GM15510 (cell line): Measurements from ENCODE around the gene TTC22.

Source experiments
- POLR2A ChIP-seq: IDR thresholded peaks from 3 replicates; pipeline ENCODE4 v1.6.1; 2011; ENCODE audit warnings: borderline replicate concordance; ENCODE audit not compliant: insufficient read length; ENCODE audit errors: extremely low read depth

Gene TTC22

GRCh38 chr1:54800899-54801759 lies at the start of gene TTC22:
Gene TTC22, minus strand, starts transcription at chr1:54801323. Its CDS starts 160 bp downstream, at chr1:54801163.
- TF ChIP-seq POLR2A: peak; percentile 40

DNA sequence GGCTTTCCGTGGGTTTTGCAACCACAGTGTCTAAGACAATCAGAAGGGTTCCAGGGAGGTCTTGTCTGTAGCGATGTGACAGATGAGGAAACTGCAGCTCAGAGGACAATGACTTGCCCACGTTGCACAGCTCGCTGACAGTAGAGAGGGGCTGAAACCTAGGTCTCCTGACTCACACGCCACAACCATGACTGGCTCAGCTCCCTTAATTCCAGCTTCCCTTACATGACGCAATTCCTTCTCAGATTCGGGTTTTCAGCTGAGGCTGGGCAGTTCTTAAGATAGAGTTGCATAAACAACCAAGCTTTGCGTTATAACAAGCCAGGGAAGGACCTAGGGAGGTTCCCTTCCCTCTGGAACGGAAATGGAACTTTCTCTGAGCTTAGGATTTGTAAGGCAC lies 49.6 kb upstream of the TTC22 start:
- no peak for TF ChIP-seq POLR2A

- TF ChIP-seq POLR2A: no peak
These were observed 49.1 kb upstream of the TTC22 start for GRCh38 chr1:54850069-54850730.

GRCh38 chr1:54849219-54850068 lies 48.3 kb upstream of the TTC22 start:
- TF ChIP-seq POLR2A: no peak

DNA sequence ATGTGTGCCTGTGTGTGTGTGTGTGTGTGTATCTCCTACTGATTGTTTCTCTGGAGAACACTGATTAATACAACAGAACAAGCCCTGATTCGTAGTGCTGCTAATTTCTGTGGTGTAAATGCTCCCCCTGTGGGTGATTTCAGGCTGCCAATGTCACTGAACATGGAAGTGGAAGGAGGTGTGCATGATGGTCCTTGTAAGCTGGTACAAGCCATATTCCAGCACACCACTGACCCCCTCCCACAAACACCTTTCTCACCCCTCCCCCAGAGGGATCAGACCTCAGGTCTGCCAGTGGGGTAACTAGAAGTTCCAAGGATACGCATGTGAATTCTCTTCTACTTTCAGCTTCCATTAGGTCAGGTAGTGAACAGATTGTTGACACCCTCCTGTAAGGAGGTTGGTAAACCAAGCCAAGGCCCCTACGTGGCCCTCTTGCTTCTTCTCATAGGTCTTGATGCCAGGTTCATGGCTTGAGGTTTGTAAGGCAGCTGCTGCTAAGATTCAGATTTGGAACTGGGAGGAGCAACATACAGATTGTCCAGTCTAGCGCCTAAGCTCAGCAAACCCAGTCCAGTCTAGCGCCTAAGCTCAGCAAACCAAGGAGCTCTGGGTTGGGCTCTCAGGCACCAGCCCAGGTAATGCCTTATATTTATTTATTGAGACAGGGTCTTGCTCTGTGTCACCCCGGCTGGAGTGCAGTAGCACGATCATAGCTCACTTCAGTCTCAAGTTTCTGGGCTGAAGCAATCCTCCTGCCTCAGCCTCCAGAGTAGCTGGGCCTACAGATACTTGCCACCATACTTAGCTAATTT lies 47.2 kb upstream of the TTC22 start:
- no peak for TF ChIP-seq POLR2A

GRCh38 chr1:54846716-54847284 lies 45.7 kb upstream of the TTC22 start:
- TF ChIP-seq POLR2A: no peak

DNA sequence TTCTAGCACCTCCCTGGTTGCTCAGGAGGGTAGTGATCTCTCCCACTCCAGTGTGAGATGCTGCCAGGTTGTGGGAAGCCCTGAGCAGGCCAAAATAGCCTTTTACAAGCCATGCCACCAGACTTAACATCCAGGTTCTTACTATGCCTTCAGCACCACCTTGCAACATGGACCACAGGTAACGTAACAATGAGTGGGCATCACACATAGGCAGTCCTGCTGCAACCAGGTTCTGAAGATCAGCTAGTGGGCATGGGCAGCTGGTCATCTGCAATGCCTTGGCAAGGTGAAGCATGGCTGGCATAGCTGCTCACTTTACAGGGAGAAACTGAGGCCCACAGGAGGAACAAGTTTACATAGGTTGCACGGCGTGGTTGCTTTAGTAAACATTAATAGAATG lies 45.2 kb upstream of the TTC22 start:
- no peak for TF ChIP-seq POLR2A

- no peak for TF ChIP-seq POLR2A
These were observed 44.6 kb upstream of the TTC22 start for GRCh38 chr1:54845772-54846171.

- no peak for TF ChIP-seq POLR2A
These were observed 43.4 kb upstream of the TTC22 start for GRCh38 chr1:54844564-54844963.

DNA sequence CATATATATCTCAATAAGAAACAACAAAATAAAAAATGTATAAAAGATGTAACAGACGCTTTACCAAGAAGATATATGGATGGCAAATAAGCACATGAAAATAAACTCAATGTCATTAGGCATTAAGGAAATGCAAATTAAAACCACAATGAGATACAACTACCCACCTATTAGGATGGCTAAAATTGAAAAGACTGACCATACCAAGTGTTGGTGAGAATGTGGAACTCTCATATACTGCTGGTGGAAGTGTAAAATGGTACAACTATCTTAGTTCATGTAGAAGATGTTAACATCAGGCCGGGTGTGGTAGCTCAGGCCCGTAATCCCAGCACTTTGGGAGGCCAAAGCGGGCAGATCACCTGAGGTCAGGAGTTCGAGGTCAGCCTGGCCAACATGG lies 42.3 kb upstream of the TTC22 start:
- TF ChIP-seq POLR2A: no peak

- no peak for TF ChIP-seq POLR2A
These were observed 41.8 kb upstream of the TTC22 start for GRCh38 chr1:54842963-54843362.

GRCh38 chr1:54842206-54842915 lies 41.2 kb upstream of the TTC22 start:
- TF ChIP-seq POLR2A: no peak

- no peak for TF ChIP-seq POLR2A
These were observed 38.7 kb upstream of the TTC22 start for GRCh38 chr1:54839824-54840223.
